ENCODE results near the gene FGD5. TPM values are rescaled to one million over a fixed set of nuclear protein-coding genes. Genes with fewer than 3 reads are reported as not detected.

FGD5 gene
- total and polyA plus RNA-seq, 9 of the 15 experiments (the other 6 are each of a cell fraction or from before 2014, with no cell fraction given) = 0.18 TPM; not detected in 8

- TF ChIP-seq CUX1 (CRISPR knock-in tag; IDR thresholded peaks at IDR 0.05) (no peak), ARID2 (IDR thresholded peaks at IDR 0.05) (no peak), REST (IDR thresholded peaks at IDR 0.05; ENCODE audit: borderline replicate concordance) (peak; percentile 67; the same call in 1 of the 2 replicates), REST (CRISPR knock-in tag; IDR thresholded peaks at IDR 0.05; ENCODE audit: low read depth) (no peak), MYNN (IDR thresholded peaks at IDR 0.05) (no peak), MYNN (CRISPR knock-in tag; IDR thresholded peaks at IDR 0.05) (no peak), DACH1 (IDR thresholded peaks at IDR 0.05; ENCODE audit: partially characterized antibody) (peak; percentile 48), CTCF (IDR thresholded peaks at IDR 0.05 in 2 of 3, conservative IDR thresholded peaks at IDR 0.05 in 1 of 3; ENCODE audit: insufficient read depth in 2 of 3, low read depth in 1 of 3, low read length in 3 of 3) (peak; percentile 66 to 95 (median 89)), PYGO2 (tag; IDR thresholded peaks at IDR 0.05) (no peak), ZNF778 (CRISPR knock-in tag; IDR thresholded peaks at IDR 0.05) (no peak)
Measured at GRCh38 chr3:14925729-14926591, 107.2 kb downstream of the FGD5 start (continued).

Measured in K562 (cell line).